KMS-11 (cell line): ENCODE data around the gene CDH9.

ENCODE experiments used
- H2AFZ ChIP-seq: fragments of 200-600 bp; sonication (generic); 2 replicates; pipeline ENCODE4 v1.6.1; 2016; ENCODE audit warnings: antibody characterized with exemption, mixed run types, low read depth
- H3K27ac ChIP-seq: fragments of 200-600 bp; sonication (generic); 2 replicates; pipeline ENCODE4 v1.6.1; 2016; ENCODE audit warnings: mild to moderate bottlenecking, mixed run types
- H3K27me3 ChIP-seq: fragments of 200-600 bp; sonication (generic); 2 replicates; pipeline ENCODE4 v1.6.1; 2017; ENCODE audit warnings: mild to moderate bottlenecking, low read depth, mixed run types, moderate library complexity; ENCODE audit not compliant: insufficient read depth
- H3K36me3 ChIP-seq: fragments of 200-600 bp; sonication (generic); 2 replicates; pipeline ENCODE4 v1.6.1; 2017; ENCODE audit warnings: mild to moderate bottlenecking, mixed run types; ENCODE audit not compliant: insufficient read depth
- H3K4me1 ChIP-seq: fragments of 200-600 bp; sonication (generic); 2 replicates; pipeline ENCODE4 v1.6.1; 2016; ENCODE audit warnings: mild to moderate bottlenecking, low read depth, mixed run types; ENCODE audit not compliant: poor library complexity, severe bottlenecking
- H3K4me2 ChIP-seq: fragments of 200-600 bp; sonication (generic); 2 replicates; pipeline ENCODE4 v1.7.0; 2016; ENCODE audit warnings: mild to moderate bottlenecking, mixed run types
- H3K4me3 ChIP-seq: fragments of 200-600 bp; sonication (generic); IDR thresholded peaks from 2 replicates; pipeline ENCODE4 v1.6.1; 2017; ENCODE audit warnings: low read depth, low read length, mixed read lengths; ENCODE audit not compliant: insufficient read depth
- H3K79me2 ChIP-seq: fragments of 200-600 bp; sonication (generic); 2 replicates; pipeline ENCODE4 v1.6.1; 2016; ENCODE audit warnings: low read depth, mixed run types; ENCODE audit not compliant: insufficient read depth
- H3K9ac ChIP-seq: fragments of 200-600 bp; sonication (generic); 2 replicates; pipeline ENCODE4 v1.6.1; 2016; ENCODE audit warnings: mild to moderate bottlenecking, mixed run types
- H4K20me1 ChIP-seq: fragments of 200-600 bp; sonication (generic); 2 replicates; pipeline ENCODE4 v1.6.1; 2016; ENCODE audit warnings: mild to moderate bottlenecking, mixed run types; ENCODE audit not compliant: insufficient read depth
- CTCF ChIP-seq: fragments of 200-600 bp; sonication (generic); conservative IDR thresholded peaks from 2 replicates; pipeline ENCODE4 v1.6.1; 2017; ENCODE audit warnings: low read depth, mild to moderate bottlenecking, antibody characterized with exemption, low read length, moderate library complexity, mixed read lengths

CDH9 gene

GRCh38 chr5:26843677-26844076 lies 194.7 kb downstream of the CDH9 start:
- Histone ChIP-seq H3K4me3 (no peak overlapping the region), H3K9ac (no peak overlapping the region), H3K4me1 (no peaks in the 10 kb centered on the region), H3K79me2 (no peaks in the 10 kb centered on the region), H3K27ac (no peak overlapping the region), H2AFZ (no peak overlapping the region), H3K27me3 (no peaks in the 10 kb centered on the region), H4K20me1 (no peaks in the 10 kb centered on the region), H3K4me2 (no peak overlapping the region), H3K36me3 (no peaks in the 10 kb centered on the region)
- TF ChIP-seq CTCF, result no peak

DNA sequence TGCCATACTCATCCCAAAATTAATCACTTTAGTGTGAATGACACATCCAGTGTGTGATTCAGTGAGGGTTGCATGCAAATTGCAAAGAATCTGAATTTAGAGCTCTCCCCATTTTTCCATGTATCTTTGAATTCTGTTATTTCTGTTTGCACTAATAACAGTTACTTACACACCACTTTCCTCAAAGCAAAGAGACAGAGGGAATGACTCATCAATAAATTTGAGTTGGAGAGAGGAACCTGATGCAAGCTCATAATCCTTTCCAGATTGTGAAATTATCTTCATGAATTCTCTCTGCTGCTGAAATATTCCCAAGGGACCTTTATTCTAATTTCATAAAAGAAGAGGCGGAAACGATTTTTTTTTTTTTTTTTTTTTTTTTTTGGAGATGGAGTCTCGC lies 204.8 kb downstream of the CDH9 start:
- H3K27ac ChIP-seq, result no peak overlapping the region
- H3K4me1 ChIP-seq, result no peaks in the 10 kb centered on the region
- no peak overlapping the region for H3K9ac ChIP-seq
- H3K4me2 ChIP-seq, result no peak overlapping the region
- H4K20me1 ChIP-seq, result no peaks in the 10 kb centered on the region
- H3K36me3 ChIP-seq, result no peaks in the 10 kb centered on the region
- no peak overlapping the region for H3K4me3 ChIP-seq
- no peaks in the 10 kb centered on the region for H3K27me3 ChIP-seq
- TF ChIP-seq CTCF, result no peak
- no peak overlapping the region for H2AFZ ChIP-seq
- no peaks in the 10 kb centered on the region for H3K79me2 ChIP-seq
